Stomach (tissue), 9 donors: ENCODE results near the gene UBE2M. TPM values are rescaled to one million over a fixed set of nuclear protein-coding genes. Genes with fewer than 3 reads are reported as not detected.
"Not testable (repeated sequence)": the region's sequence is repeated elsewhere in the genome, so short reads cannot be mapped to it uniquely, and the experiment has no call there.

Source experiments
- DNase-seq, 2 donors: peaks; one replicate each; pipeline versions ENCODE4 v3.0.0 to v3.0.0-alpha.2; 2013 to 2019
- H3K27ac ChIP-seq, 5 donors: fragments of 200-600 bp in 4 of 5; sonication (generic) in 4 of 5; one replicate each; pipeline ENCODE4 v1.5.1; 2013 to 2019; ENCODE audit warnings: mild to moderate bottlenecking in 1 of 5, moderate library complexity in 1 of 5
- H3K27me3 ChIP-seq, 3 donors: fragments of 200-600 bp; sonication (generic); one replicate each; pipeline ENCODE4 v1.5.1; 2017 to 2019; ENCODE audit warnings: mixed run types in 1 of 3
- H3K36me3 ChIP-seq, 4 donors: fragments of 200-600 bp; sonication (generic); 1 replicate in 3 of 4; 2 replicates in 1 of 4; pipeline ENCODE4 v1.5.1; 2016 to 2019
- H3K4me1 ChIP-seq, 4 donors: fragments of 200-600 bp; sonication (generic); one replicate each; pipeline ENCODE4 v1.5.1; 2016 to 2019
- H3K4me3 ChIP-seq, 4 donors: fragments of 200-600 bp; sonication (generic) in 3 of 4; one replicate each; pipeline ENCODE4 v1.5.1; 2016 to 2019; ENCODE audit warnings: mild to moderate bottlenecking in 1 of 4
- H3K9me3 ChIP-seq, 4 donors: fragments of 200-600 bp; sonication (generic); one replicate each; pipeline ENCODE4 v1.5.1; 2016 to 2019
- EP300 ChIP-seq: sonication (generic); formaldehyde crosslinking; IDR thresholded peaks from one replicate; pipeline ENCODE4 v1.6.1; 2017; ENCODE audit warnings: antibody characterized with exemption
- POLR2A ChIP-seq, 4 donors: fragments of 450-650 bp; IDR thresholded peaks; one replicate each; pipeline ENCODE4 v1.6.1; 2016; ENCODE audit warnings: antibody characterized with exemption in 4 of 4, control low read depth in 2 of 4, mild to moderate bottlenecking in 1 of 4, moderate library complexity in 1 of 4
- POLR2AphosphoS5 ChIP-seq, 3 donors: sonication (generic); formaldehyde crosslinking; IDR thresholded peaks; one replicate each; pipeline ENCODE4 v1.6.1; 2016; ENCODE audit warnings: antibody characterized with exemption in 3 of 3
- WGBS, 5 donors: extraction: QIAGEN DNeasy Blood & Tissue Kit in 3 of 5; methylation state at CpG; one replicate each; pipeline versions ENCODE4 v1.1.5 to v1.1.7; 2013 to 2018; 5-methylcytosine and 5-hydroxymethylcytosine counted together
- intact Hi-C: fragments of 100-400 bp; cut with DNase I; formaldehyde crosslinking; loops from one replicate; pipeline ENCODE4 v1.15.1; 2023; ENCODE audit warnings: low total_unique reads
- polyA plus RNA-seq, 3 donors: library from polyadenylated mRNA; stranded (reverse); fragments of 200-250 nt; gene quantifications; one replicate each; pipeline ENCODE4 v1.2.3, GENCODE V29; 2013
- total RNA-seq, 5 donors: library from RNA; depleted of rRNA; stranded (reverse); fragments of >200 nt; gene quantifications; one replicate each; pipeline versions ENCODE4 v1.1.0 to v1.2.3, GENCODE V29; 2014 to 2016
- TF ChIP-seq, protein P1 (sequence below), 7 experiments: fragments of 450-650 bp in 4 of 7; fragments of 200-600 bp in 3 of 7; sonication (generic) in 3 of 7; IDR thresholded peaks; one replicate each; pipeline ENCODE4 v1.5.1; 2016 to 2019; ENCODE audit warnings: antibody characterized with exemption in 7 of 7, control low read depth in 2 of 7, mild to moderate bottlenecking in 1 of 7
- donor health status: healthy with polysubstance abuse.
- donor health status: Bipolar disorder and iron deficiency.
- donor health status: healthy.

Gene UBE2M
- total and polyA plus RNA-seq, 8 donors, result 9.8 to 51.5 (median 35.3) TPM; not detected in 1

DNA sequence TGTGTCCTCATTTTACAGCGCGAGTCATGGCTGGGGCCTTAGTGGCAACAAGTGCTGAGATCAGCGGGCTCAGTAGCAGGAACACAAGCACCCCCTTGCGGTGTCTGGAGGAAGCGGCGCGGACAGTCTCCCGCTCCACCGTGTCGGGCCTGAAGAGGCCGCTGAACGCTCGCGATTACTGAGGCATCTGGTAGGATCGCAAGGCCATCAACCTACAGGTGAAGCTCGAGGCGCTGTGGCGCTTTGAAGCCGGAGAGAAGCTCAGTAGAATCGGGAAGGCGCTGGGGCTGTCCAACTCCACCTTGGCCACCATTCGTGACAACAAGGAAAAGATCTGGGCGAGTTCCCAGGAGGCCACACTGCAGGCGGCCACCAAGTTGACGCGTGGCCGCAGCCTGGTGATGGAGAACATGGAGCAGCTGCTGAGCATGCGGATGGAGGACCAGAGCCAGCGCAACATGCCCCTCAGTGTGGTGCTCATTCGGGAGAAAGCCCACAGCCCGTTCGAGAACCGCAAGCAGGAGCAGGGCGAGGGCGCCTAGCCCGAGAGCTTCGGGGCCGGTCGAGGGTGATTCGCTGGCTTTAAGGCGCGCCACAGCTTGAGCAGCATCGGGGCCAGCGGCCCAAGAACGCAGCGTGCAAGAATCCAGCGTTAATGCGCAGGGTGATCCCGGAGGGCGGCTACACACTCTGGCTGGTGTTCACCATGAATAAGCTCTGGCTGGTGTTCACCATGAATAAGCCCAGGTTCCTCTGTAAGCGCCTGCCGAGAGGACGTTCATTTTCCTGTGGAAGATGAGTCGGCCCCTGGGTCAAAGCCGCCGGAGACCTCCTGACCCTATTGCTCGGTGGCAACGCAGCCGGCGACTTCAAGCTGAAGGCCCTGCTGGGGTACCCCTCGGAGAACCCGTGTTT is 23.1 kb upstream of the UBE2M start:
- Histone ChIP-seq H3K4me3 (no peak overlapping the region), H3K36me3 (peaks cover 17 to 41% (median 33%) of the 10 kb centered on the region in 4 donors), H3K4me1 (peaks cover 8 to 46% (median 22%) of the 10 kb centered on the region in 4 donors), H3K27me3 (no peaks in the 10 kb centered on the region), H3K9me3 (no peaks in the 10 kb centered on the region), H3K27ac (peak overlapping the region in 4 of 5 donors; percentile 52 to 82 (median 62))
- DNase-seq, result peak; percentile 89 to 95
- intact Hi-C loops, result no loop called here
- 66 to 73% (median 71%) methylated on average over 51 to 62 of the region's 62 CpGs for WGBS, 5 donors
- no peak for TF ChIP-seq POLR2A (IDR thresholded peaks at IDR 0.05)
- peak; percentile 33 to 76 (median 60) for TF ChIP-seq POLR2AphosphoS5 (IDR thresholded peaks at IDR 0.05)
- no peak for TF ChIP-seq EP300
- TF ChIP-seq, protein P1, sequence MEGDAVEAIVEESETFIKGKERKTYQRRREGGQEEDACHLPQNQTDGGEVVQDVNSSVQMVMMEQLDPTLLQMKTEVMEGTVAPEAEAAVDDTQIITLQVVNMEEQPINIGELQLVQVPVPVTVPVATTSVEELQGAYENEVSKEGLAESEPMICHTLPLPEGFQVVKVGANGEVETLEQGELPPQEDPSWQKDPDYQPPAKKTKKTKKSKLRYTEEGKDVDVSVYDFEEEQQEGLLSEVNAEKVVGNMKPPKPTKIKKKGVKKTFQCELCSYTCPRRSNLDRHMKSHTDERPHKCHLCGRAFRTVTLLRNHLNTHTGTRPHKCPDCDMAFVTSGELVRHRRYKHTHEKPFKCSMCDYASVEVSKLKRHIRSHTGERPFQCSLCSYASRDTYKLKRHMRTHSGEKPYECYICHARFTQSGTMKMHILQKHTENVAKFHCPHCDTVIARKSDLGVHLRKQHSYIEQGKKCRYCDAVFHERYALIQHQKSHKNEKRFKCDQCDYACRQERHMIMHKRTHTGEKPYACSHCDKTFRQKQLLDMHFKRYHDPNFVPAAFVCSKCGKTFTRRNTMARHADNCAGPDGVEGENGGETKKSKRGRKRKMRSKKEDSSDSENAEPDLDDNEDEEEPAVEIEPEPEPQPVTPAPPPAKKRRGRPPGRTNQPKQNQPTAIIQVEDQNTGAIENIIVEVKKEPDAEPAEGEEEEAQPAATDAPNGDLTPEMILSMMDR (IDR thresholded peaks at IDR 0.05), result peak in 5 of 7 experiments; percentile 84 to 92 (median 86)

DNA sequence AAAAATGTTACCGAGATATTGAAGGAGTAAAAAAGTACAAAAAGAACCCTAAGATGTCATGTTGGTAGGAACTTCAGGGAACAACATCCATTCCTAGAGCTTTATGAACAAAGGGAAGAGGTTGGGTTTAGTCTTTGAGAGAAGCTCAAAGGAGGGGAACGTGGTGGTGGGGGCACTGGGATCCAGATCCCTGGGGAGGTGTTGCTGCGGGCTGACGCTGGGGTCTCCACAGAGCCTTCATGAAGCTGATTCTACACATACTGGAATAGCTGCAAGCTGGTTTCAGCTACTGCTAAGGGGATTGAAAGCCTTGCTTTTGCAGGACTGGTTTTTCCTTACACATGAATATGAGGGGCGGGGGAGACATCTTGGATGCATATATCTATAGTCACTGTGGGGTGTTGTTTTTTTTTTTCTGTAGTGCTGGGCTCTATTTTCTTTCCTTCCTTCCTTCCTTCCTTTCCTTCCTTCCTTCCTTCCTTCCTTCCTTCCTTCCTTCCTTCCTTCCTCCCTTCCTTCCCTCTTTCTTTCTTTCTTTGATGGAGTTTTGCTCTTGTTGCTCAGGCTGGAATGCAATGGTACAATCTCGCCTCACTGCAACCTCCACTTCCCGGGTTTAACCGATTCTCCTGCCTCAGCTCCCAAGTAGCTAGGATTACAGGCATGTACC is 21.2 kb upstream of the UBE2M start:
- H3K4me1 ChIP-seq, result peaks cover 9 to 55% (median 32%) of the 10 kb centered on the region in 4 donors
- H3K36me3 ChIP-seq, result peaks cover 17 to 37% (median 31%) of the 10 kb centered on the region in 4 donors
- DNase-seq, result no peak
- H3K9me3 ChIP-seq, result no peaks in the 10 kb centered on the region
- TF ChIP-seq POLR2AphosphoS5 (IDR thresholded peaks at IDR 0.05), result no peak
- TF ChIP-seq POLR2A (IDR thresholded peaks at IDR 0.05), result no peak
- TF ChIP-seq, protein P1 (IDR thresholded peaks at IDR 0.05), result no peak
- TF ChIP-seq EP300, result no peak
- intact Hi-C loops, result no loop called here
- H3K27me3 ChIP-seq, result no peaks in the 10 kb centered on the region
- H3K4me3 ChIP-seq, result no peak overlapping the region
- 88 to 93% (median 89%) methylated on average over 8 of the region's 8 CpGs for WGBS, 5 donors
- peak overlapping the region in 1 of 5 donors; percentile 82 for H3K27ac ChIP-seq

DNA sequence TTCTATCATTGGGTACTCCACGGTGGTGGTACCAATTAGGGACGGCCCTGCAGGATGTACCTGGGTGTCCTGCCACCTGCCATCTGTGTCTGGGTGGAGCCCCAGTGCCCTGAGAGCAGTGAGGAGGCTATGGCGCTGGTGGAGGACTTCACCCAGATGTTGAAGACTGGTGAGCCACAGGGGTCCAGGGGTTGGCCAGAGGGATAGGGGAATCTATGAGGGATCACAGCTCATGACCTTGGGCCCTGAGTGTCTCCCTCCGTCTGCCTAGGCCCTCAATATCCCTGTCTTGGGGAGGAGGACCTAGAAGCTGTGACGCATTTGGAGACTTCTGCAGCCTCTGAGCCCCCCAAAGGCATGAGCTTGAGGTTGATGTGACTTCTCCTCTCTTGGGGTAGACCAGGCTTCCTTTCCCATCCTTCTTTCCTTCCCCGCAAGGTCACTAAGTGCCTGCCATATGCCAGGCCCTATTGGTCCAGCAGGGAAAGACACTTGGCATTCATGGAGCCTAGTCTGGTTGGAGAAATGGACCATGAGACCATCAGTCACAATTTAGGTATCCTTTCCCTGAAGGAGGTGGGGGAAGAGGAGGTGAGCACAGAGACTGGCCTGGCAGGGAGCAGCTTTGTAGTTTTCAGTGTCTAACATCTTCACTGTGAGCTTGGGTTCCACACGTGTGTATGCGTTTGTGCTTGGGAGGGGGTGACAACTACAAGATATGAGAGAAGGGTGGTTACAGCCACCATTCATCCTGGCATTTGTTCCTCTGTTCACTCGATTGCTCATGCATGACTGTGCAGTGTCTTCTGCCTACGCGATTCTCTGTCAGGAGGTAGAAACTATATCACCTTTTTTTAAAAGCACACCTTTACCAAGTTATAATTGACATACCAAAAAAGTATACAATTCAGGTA is 19.9 kb upstream of the UBE2M start:
- Histone ChIP-seq H3K4me1 (peaks cover 19 to 66% (median 43%) of the 10 kb centered on the region in 4 donors), H3K36me3 (peaks cover 17 to 29% (median 21%) of the 10 kb centered on the region in 4 donors), H3K27ac (no peak overlapping the region), H3K27me3 (no peaks in the 10 kb centered on the region), H3K9me3 (no peaks in the 10 kb centered on the region), H3K4me3 (no peak overlapping the region)
- peak in 1 of 2 donors; percentile 8 for DNase-seq
- intact Hi-C loops, result no loop called here
- no peak for TF ChIP-seq POLR2A (IDR thresholded peaks at IDR 0.05)
- 84 to 92% (median 89%) methylated on average over 11 of the region's 11 CpGs for WGBS, 5 donors

DNA sequence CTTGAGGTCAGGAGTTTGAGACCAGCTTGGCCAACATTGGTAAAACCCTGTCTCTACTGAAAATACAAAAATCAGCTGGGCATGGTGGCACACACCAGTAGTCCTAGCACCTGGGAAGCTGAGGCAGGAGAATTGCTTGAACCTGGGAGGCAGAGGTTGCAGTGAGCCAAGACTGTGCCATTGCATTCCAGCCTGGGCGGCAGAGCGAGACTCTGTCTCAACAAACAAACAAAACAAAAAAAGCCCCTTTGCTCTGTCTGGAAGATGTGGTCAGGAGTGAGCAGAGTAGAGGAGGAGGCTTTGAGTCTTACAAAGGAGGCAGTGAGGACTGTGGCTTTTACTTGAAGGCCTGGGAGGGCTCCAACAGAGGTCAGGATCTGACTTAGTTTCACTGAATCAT is 19.2 kb upstream of the UBE2M start:
- H3K4me1 ChIP-seq, result peaks cover 19 to 66% (median 43%) of the 10 kb centered on the region in 4 donors
- DNase-seq, H3K27me3 ChIP-seq, H3K27ac ChIP-seq, intact Hi-C loops, H3K4me3 ChIP-seq, H3K9me3 ChIP-seq: not testable (repeated sequence)
- WGBS, 5 donors, result 90 to 100% (median 97%) methylated on average over 2 of the region's 2 CpGs
- H3K36me3 ChIP-seq, result peaks cover 11 to 22% (median 14%) of the 10 kb centered on the region in 4 donors
